ENCODE data around the gene PLA2G4B. TPM values are rescaled to one million over a fixed set of nuclear protein-coding genes. Genes with fewer than 3 reads are reported as not detected.

PLA2G4B gene
- total and polyA plus RNA-seq, 2 of the 8 experiments (the other 6 are each of a cell fraction or from before 2014, with no cell fraction given): 4.2 to 9.2 TPM

GRCh38 chr15:41799488-41799805 is 39.2 kb upstream of the PLA2G4B start (continued):
- no peak for TF ChIP-seq USF2 (IDR thresholded peaks at IDR 0.05; ENCODE audit: low read length)
